Type B pancreatic cell (in vitro differentiated cells): ENCODE results near the gene OR5H14. TPM values are rescaled to one million over a fixed set of nuclear protein-coding genes. Genes with fewer than 3 reads are reported as not detected.
"Not testable (repeated sequence)": the region's sequence is repeated elsewhere in the genome, so short reads cannot be mapped to it uniquely, and the experiment has no call there.

Experiments
- DNase-seq: peaks from one replicate; pipeline ENCODE4 v3.0.0; 2021; ENCODE audit warnings: mixed read lengths; ENCODE audit not compliant: unreplicated experiment; ENCODE audit errors: extremely low spot score
- H3K27ac Mint-ChIP-seq: 2 replicates; pipeline ENCODE4 v1.8.0; 2021; ENCODE audit warnings: mild to moderate bottlenecking, mixed read lengths
- H3K27me3 Mint-ChIP-seq: 2 replicates; pipeline ENCODE4 v1.8.0; 2021; ENCODE audit warnings: mixed read lengths
- H3K36me3 Mint-ChIP-seq: 2 replicates; pipeline ENCODE4 v1.8.0; 2021; ENCODE audit warnings: mixed read lengths
- H3K4me1 Mint-ChIP-seq: one replicate; pipeline ENCODE4 v1.8.0; 2021; ENCODE audit warnings: mixed read lengths; ENCODE audit not compliant: unreplicated experiment
- H3K4me3 Mint-ChIP-seq: 2 replicates; pipeline ENCODE4 v1.8.0; 2021; ENCODE audit warnings: mild to moderate bottlenecking, mixed read lengths
- H3K9me3 Mint-ChIP-seq: 2 replicates; pipeline ENCODE4 v1.8.0; 2021; ENCODE audit warnings: mixed read lengths
- CTCF ChIP-seq: fragments of 200-600 bp; sonication (generic); conservative IDR thresholded peaks from 2 replicates; pipeline ENCODE4 v1.5.0; 2021; ENCODE audit warnings: antibody characterized with exemption, mild to moderate bottlenecking
- total RNA-seq: library from RNA; stranded (reverse); gene quantifications from 2 replicates; pipeline ENCODE4 v1.2.1, GENCODE V29; 2021; ENCODE audit warnings: low replicate concordance

Gene OR5H14
- total RNA-seq, 1 donor from 2014 or later = not detected

GRCh38 chr3:98114264-98114663 lies 33.0 kb upstream of the OR5H14 start:
- H3K4me1 Mint-ChIP-seq = peaks cover 10% of the 10 kb centered on the region
- no peak overlapping the region for H3K4me3 Mint-ChIP-seq
- no peaks in the 10 kb centered on the region for H3K27me3 Mint-ChIP-seq
- H3K9me3 Mint-ChIP-seq = no peaks in the 10 kb centered on the region
- DNase-seq = no peak
- H3K36me3 Mint-ChIP-seq = no peaks in the 10 kb centered on the region
- no peak for TF ChIP-seq CTCF
- H3K27ac Mint-ChIP-seq = no peak overlapping the region

DNA sequence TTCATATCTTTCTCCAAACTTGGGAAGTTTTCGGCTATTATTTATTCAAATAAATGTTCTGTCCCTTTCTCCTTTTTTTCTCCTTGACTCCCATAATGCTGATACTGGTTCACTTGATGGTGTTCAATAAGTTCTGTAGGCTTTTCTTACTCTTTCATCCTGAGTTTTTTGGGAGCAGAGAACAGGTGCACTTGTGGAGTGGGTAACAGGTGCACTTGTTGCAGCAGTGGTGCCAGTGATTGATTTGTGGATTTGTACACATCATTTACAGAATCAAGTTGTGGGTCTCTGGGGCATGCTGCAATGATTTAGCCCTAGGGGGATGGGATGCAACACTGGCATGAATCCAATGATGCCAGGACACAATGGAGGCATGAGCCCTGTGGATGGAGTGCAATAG lies 31.6 kb upstream of the OR5H14 start:
- Mint-ChIP-seq H3K4me1 (no peaks in the 10 kb centered on the region), H3K9me3 (no peaks in the 10 kb centered on the region), H3K4me3 (no peak overlapping the region), H3K27ac (no peak overlapping the region), H3K27me3 (no peaks in the 10 kb centered on the region), H3K36me3 (no peaks in the 10 kb centered on the region)
- no peak for TF ChIP-seq CTCF
- no peak for DNase-seq

DNA sequence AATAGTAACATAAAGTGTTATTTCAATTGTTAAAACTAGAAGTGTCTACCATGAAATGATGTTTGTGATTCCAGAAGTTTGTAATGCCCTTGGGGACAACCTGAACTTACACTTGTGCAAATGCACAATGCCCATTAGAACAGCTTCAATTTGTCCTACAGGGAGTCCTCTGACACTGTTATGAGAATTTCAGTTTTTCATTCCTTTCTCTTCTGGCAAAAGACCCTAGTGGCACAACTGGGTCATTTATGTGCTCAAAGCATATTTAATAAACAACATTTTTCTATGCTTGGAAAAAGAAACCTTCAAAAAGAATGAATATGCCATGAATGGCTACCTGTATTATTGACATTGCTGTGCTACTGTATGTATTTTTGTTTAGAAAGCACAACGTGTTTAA lies 16.9 kb upstream of the OR5H14 start, which contains the start of gene OR5H1:
TSS of gene OR5H1 (plus strand) at position 301 of the 400 bp plus-strand sequence. CDS start 1,977 bp downstream, outside the sequence.
- no peaks in the 10 kb centered on the region for H3K36me3 Mint-ChIP-seq
- no peaks in the 10 kb centered on the region for H3K4me1 Mint-ChIP-seq
- TF ChIP-seq CTCF = no peak
- H3K4me3 Mint-ChIP-seq = no peak within 1 kb of the TSS
- peaks cover 4% of the 10 kb centered on the region for H3K27me3 Mint-ChIP-seq
- no peaks in the 10 kb centered on the region for H3K9me3 Mint-ChIP-seq
- no peak within 1 kb of the TSS for H3K27ac Mint-ChIP-seq
- DNase-seq = no peak

GRCh38 chr3:98136631-98137030 lies 10.6 kb upstream of the OR5H14 start:
- H3K4me3 Mint-ChIP-seq = no peak overlapping the region
- H3K27me3 Mint-ChIP-seq = peaks cover 4% of the 10 kb centered on the region
- no peaks in the 10 kb centered on the region for H3K9me3 Mint-ChIP-seq
- H3K27ac Mint-ChIP-seq = no peak overlapping the region
- no peaks in the 10 kb centered on the region for H3K4me1 Mint-ChIP-seq
- TF ChIP-seq CTCF = no peak
- H3K36me3 Mint-ChIP-seq = no peaks in the 10 kb centered on the region
- no peak for DNase-seq

DNA sequence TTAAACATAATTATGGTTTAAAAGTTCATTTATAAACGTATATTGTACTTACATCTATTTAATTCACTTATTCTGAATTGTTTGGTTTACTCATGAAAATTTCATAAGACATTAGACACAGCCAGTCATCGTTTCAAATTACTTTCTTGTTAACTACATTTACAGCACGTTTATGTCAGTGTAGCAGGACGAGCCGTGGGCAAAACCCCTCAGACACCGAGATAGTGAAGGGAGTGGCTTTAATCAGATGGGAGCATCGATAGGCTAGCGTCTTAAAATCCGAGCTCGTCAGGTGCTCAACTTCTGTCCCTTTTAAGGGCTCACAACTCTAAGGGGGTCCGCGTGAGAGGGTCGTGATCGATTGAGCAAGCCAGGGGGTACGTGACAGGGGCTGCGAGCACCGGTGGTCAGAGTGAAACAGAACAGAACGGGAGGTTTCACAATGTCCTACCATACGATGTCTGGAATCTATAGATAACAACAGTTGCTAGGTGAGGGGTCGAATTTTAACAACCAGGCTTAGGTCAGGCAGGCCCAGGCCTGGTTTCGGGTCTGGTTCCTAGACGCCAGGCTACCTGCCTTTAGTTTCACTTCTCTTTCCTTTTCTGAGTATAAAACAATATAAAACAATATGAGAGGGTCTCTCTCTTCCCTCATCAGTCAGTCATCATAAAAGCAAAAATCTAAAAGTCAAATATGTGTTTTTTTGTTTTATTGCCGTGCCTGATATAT lies 9.3 kb upstream of the OR5H14 start:
- not testable (repeated sequence) for H3K36me3 Mint-ChIP-seq, H3K4me3 Mint-ChIP-seq, DNase-seq, H3K4me1 Mint-ChIP-seq, H3K9me3 Mint-ChIP-seq, H3K27me3 Mint-ChIP-seq, H3K27ac Mint-ChIP-seq

- Mint-ChIP-seq H3K9me3 (no peaks in the 10 kb centered on the region), H3K4me3 (no peak overlapping the region), H3K36me3 (no peaks in the 10 kb centered on the region), H3K4me1 (no peaks in the 10 kb centered on the region), H3K27ac (no peak overlapping the region), H3K27me3 (no peaks in the 10 kb centered on the region)
- no peak for DNase-seq
- no peak for TF ChIP-seq CTCF
These were observed 6.7 kb upstream of the OR5H14 start for GRCh38 chr3:98140531-98140930.
